Limb (tissue), 2 donors: ENCODE data around the gene KMT2C.
"Not testable (repeated sequence)": the region's sequence is repeated elsewhere in the genome, so short reads cannot be mapped to it uniquely, and the experiment has no call there.

Source experiments
- DNase-seq, 2 donors: peaks; one replicate each; pipeline ENCODE4 v3.0.0-alpha.2; 2016; ENCODE audit errors: extremely low spot score in 2 of 2

The KMT2C gene

GRCh38 chr7:152441810-152442209 is 6.0 kb upstream of the KMT2C start:
- DNase-seq = not testable (repeated sequence)

GRCh38 chr7:152441168-152441567 is 5.4 kb upstream of the KMT2C start:
- not testable (repeated sequence) for DNase-seq

- DNase-seq = not testable (repeated sequence)
Measured at GRCh38 chr7:152438017-152438416, 2.2 kb upstream of the KMT2C start.

GRCh38 chr7:152436931-152437575 is 1.2 kb upstream of the KMT2C start:
- not testable (repeated sequence) for DNase-seq

GRCh38 chr7:152436111-152436930 is 518 bp upstream of the KMT2C start:
- DNase-seq = peak; percentile 87 to 99

GRCh38 chr7:152434511-152435383 is 1.1 kb downstream of the KMT2C start:
- DNase-seq = peak in 1 of 2 donors; percentile 67

GRCh38 chr7:152433721-152434490 is 1.9 kb downstream of the KMT2C start:
- DNase-seq = peak in 1 of 2 donors; percentile 43

- DNase-seq = not testable (repeated sequence)
Measured at GRCh38 chr7:152432735-152433134, 3.1 kb downstream of the KMT2C start.

- DNase-seq = no peak
Measured at GRCh38 chr7:152430854-152431253, 4.9 kb downstream of the KMT2C start.

- not testable (repeated sequence) for DNase-seq
Measured at GRCh38 chr7:152430118-152430517, 5.7 kb downstream of the KMT2C start.

- DNase-seq = no peak
Measured at GRCh38 chr7:152424348-152425108, 11.3 kb downstream of the KMT2C start.

- DNase-seq = no peak
Measured at GRCh38 chr7:152423991-152424347, 11.8 kb downstream of the KMT2C start.

- not testable (repeated sequence) for DNase-seq
Measured at GRCh38 chr7:152423171-152423570, 12.6 kb downstream of the KMT2C start.

GRCh38 chr7:152420950-152421349 is 14.9 kb downstream of the KMT2C start:
- not testable (repeated sequence) for DNase-seq

- DNase-seq = no peak
Measured at GRCh38 chr7:152419473-152420429, 16.1 kb downstream of the KMT2C start.

GRCh38 chr7:152414779-152415178 is 21.0 kb downstream of the KMT2C start:
- DNase-seq = no peak

GRCh38 chr7:152411389-152411788 is 24.4 kb downstream of the KMT2C start:
- no peak for DNase-seq

GRCh38 chr7:152406491-152406890 is 29.3 kb downstream of the KMT2C start:
- DNase-seq = no peak

- DNase-seq = not testable (repeated sequence)
Measured at GRCh38 chr7:152406030-152406429, 29.8 kb downstream of the KMT2C start.
